Fibroblast of pulmonary artery (primary cell): ENCODE results near the gene ARL6IP1.

Experiments used
- DNase-seq: peaks from one replicate; pipeline ENCODE4 v3.0.0-alpha.2; 2010; ENCODE audit warnings: low read depth
- H3K4me3 ChIP-seq: replicated peaks from 2 replicates; pipeline ENCODE4 v1.5.1; 2011; ENCODE audit warnings: low read depth, mild to moderate bottlenecking, control low read depth, low read length, moderate library complexity
- TF ChIP-seq, protein P1 (sequence below): IDR thresholded peaks from 2 replicates; pipeline ENCODE4 v1.5.1; 2011; ENCODE audit warnings: mild to moderate bottlenecking, control low read depth, low read length, inconsistent platforms; ENCODE audit errors: missing control alignments

The ARL6IP1 gene

DNA sequence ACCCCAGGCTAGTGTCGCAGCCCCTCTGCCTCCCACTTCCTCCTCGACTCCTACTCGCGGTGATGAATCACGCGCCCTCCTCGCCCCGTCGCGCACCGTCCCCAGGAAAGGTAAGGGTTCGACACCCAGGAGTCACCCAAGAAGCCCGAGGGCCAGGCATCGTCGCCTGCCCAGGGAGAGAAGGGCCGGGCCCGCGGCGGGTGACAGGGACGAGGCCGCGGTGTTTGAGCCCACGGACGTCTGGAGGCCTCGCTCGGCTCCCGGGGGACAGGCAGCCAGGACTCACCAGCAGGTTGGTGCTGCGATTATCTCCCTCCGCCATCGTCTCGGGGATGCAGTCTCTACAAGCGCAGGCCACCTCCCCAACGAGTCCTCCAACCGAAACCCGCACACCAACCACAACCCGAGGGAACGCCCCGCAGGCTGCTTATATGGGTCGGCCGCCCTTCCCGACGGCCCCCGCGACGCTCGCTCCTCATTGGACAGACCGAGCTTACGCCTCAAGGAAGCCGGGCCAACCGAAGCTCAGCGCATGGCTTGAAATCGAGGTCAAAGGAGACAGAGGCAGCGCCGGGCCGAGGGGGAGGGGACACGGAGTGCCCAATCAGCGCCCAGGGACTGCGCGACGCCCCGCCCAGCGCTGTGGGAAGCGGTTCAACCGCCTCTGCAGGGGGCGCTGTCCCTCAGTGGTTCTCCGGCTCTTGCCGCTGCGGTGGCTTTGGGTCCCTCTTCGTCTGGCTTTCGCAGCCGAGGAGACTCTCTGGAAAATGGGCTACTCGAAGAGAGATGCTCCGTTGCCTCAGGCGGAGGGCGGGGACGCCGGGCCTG lies at the start of gene ARL6IP1:
Gene ARL6IP1, minus strand, starts transcription at position 405 of the 828 bp plus-strand sequence. Its CDS starts 83 bp downstream, at position 322.
- peak; percentile 100 for DNase-seq
- TF ChIP-seq, protein P1, sequence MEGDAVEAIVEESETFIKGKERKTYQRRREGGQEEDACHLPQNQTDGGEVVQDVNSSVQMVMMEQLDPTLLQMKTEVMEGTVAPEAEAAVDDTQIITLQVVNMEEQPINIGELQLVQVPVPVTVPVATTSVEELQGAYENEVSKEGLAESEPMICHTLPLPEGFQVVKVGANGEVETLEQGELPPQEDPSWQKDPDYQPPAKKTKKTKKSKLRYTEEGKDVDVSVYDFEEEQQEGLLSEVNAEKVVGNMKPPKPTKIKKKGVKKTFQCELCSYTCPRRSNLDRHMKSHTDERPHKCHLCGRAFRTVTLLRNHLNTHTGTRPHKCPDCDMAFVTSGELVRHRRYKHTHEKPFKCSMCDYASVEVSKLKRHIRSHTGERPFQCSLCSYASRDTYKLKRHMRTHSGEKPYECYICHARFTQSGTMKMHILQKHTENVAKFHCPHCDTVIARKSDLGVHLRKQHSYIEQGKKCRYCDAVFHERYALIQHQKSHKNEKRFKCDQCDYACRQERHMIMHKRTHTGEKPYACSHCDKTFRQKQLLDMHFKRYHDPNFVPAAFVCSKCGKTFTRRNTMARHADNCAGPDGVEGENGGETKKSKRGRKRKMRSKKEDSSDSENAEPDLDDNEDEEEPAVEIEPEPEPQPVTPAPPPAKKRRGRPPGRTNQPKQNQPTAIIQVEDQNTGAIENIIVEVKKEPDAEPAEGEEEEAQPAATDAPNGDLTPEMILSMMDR, result peak; percentile 75
- H3K4me3 ChIP-seq, result peak within 1 kb of the TSS; percentile 91

DNA sequence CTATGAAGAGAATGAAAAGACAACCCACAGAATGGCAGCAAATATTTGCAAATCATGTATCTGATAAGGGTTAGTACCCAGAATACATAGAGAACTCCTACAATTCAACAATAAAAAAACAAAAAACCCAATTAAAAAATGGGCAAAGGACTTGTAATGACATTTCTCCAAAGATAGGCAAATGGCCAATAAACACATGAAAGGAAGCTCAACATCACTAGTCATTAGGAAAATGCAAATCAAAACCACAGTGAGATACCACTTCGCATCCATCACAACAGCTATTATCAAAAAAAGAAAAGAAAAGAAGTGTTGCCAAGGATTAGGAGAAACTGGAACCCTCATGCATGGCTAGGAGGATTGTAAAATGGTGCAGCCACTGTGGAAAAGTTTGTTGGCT lies 45.1 kb upstream of the ARL6IP1 start:
- TF ChIP-seq, protein P1, result no peak
- H3K4me3 ChIP-seq, result no peak overlapping the region
- DNase-seq, result no peak

DNA sequence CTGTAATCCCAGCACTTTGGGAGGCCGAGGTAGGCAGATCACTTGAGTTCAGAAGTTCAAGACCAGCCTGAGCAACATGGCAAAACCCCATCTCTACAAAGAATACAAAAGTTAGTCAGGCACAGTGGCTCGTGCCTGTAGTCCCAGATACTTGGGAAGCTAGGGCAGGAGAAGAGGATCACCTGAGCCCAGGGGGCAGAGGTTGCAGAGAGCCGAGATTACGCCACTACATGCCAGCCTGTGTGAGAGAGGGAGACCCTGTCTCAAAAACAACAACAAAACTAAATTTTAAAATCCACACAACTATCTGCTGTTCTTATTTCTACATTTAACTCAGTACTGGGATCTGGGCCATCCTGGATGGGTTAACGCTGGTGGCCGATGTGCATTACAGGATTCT lies 41.2 kb upstream of the ARL6IP1 start:
- TF ChIP-seq, protein P1, result no peak
- no peak for DNase-seq
- H3K4me3 ChIP-seq, result no peak overlapping the region

DNA sequence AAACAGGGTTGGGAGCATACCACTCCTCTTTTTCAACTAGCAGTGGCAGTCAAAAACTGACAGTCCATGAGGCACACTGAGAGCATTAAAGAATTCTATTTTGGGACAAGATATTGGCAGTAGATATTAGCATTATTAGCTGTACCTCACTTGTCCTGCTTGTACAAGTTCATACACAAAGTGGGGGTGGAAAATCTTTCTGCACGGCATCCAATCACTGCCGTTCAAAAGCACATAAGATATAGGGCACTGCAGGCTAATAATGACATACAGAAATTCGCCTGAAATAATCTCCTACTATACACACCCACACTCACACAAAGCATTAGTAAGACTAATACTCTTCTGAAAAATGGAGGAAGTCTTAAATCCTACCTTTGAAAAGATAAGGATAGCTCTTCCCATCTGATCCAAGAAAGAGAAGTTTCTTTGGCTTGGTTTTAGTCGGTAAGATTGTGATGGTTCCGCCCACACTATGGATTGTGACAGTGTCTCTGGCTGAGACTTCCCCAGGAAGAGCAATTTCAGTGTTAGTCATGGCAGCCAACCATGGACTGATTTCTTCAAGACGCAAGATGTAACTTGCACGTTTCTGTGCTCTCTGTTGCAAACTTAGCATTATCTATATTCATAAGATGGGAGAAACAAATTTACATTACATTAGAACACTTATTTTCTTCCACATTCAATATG lies 40.6 kb upstream of the ARL6IP1 start:
- TF ChIP-seq, protein P1, result no peak
- no peak for DNase-seq
- no peak overlapping the region for H3K4me3 ChIP-seq

DNA sequence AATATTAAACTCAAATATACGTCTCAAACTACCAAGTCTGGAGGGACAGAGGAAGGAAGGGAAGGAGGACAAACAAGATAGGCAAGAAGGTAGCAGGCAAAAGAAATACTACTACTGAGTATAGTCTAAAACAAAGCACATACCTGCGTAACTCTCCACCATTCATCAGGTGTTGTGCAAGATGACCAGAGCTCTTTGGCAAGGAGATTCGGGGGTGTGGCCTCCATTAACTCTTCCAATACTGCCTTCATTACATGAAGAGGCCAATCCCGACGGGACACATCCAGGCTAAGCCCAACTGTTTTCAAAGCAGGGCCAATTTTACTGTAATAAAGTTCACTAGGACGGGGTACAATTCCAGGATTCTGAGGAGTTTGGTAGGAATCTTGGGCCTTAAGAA lies 38.2 kb upstream of the ARL6IP1 start:
- peak; percentile 4 for DNase-seq
- TF ChIP-seq, protein P1, result no peak
- no peak overlapping the region for H3K4me3 ChIP-seq

DNA sequence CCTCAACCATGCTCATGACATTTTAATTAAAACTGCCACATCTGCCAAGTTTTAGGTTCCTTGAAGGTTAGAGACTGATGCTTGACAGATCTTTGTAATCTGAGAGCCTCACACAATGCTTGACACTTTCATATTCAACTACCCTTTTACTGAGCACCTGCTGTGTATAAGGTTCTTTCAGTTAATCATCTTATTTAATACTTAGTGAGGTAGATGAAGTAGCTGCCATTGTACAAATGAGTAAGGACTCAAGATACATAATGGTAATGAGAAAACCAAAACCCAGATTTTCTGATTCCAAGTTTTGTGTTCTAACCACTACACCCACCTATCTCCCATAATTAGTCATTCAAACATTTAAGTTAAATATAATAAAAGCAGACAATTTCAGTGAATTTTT lies 35.4 kb upstream of the ARL6IP1 start:
- no peak for DNase-seq
- no peak overlapping the region for H3K4me3 ChIP-seq
- TF ChIP-seq, protein P1, result no peak
